ENCODE results near the gene CARS1.
A peak's percentile ranks its signal among the peaks of the same experiment; 100 is the strongest.

Gene CARS1

GRCh38 chr11:3008746-3009336 is 48.4 kb downstream of the CARS1 start:
- DNase-seq (ENCODE audit: low read depth): no peak

- DNase-seq (ENCODE audit: low read depth): no peak
These were observed 49.7 kb downstream of the CARS1 start for GRCh38 chr11:3007404-3008010.

GRCh38 chr11:3006505-3007260 is 50.5 kb downstream of the CARS1 start:
- DNase-seq (ENCODE audit: low read depth): no peak

GRCh38 chr11:3004481-3004880 is 52.7 kb downstream of the CARS1 start:
- DNase-seq (ENCODE audit: low read depth): no peak

- no peak for DNase-seq (ENCODE audit: low read depth)
These were observed 53.6 kb downstream of the CARS1 start for GRCh38 chr11:3003396-3004231.

GRCh38 chr11:3002871-3003270 is 54.4 kb downstream of the CARS1 start:
- no peak for DNase-seq (ENCODE audit: low read depth)

- no peak for DNase-seq (ENCODE audit: low read depth)
These were observed 54.8 kb downstream of the CARS1 start for GRCh38 chr11:3002351-3002861.

- no peak for DNase-seq (ENCODE audit: low read depth)
These were observed 55.7 kb downstream of the CARS1 start for GRCh38 chr11:3001496-3001895.

- peak; percentile 49 for DNase-seq (ENCODE audit: low read depth)
These were observed 56.9 kb downstream of the CARS1 start for GRCh38 chr11:3000032-3000961.

- no peak for DNase-seq (ENCODE audit: low read depth)
These were observed 57.7 kb downstream of the CARS1 start for GRCh38 chr11:2999464-2999998.

- no peak for DNase-seq (ENCODE audit: low read depth)
These were observed 59.0 kb downstream of the CARS1 start for GRCh38 chr11:2998073-2998850.

GRCh38 chr11:2997406-2997805 is 59.8 kb downstream of the CARS1 start:
- no peak for DNase-seq (ENCODE audit: low read depth)

GRCh38 chr11:2996976-2997375 is 60.2 kb downstream of the CARS1 start:
- DNase-seq (ENCODE audit: low read depth): no peak

- no peak for DNase-seq (ENCODE audit: low read depth)
These were observed 61.2 kb downstream of the CARS1 start for GRCh38 chr11:2995893-2996554.

GRCh38 chr11:2995031-2995561 is 62.1 kb downstream of the CARS1 start:
- no peak for DNase-seq (ENCODE audit: low read depth)

- DNase-seq (ENCODE audit: low read depth): no peak
These were observed 62.9 kb downstream of the CARS1 start for GRCh38 chr11:2994336-2994730.

GRCh38 chr11:2992997-2993325 is 64.3 kb downstream of the CARS1 start:
- no peak for DNase-seq (ENCODE audit: low read depth)

- peak; percentile 95 for DNase-seq (ENCODE audit: low read depth)
These were observed 64.8 kb downstream of the CARS1 start, which contains the start of gene NAP1L4 for GRCh38 chr11:2992234-2992996. Gene NAP1L4 (minus strand): TSS chr11:2992329. CDS start chr11:2979220, 13,109 bp downstream.
